GM19099 (cell line): Measurements from ENCODE around the gene CCDC3.

Experiments
- POLR2A ChIP-seq: IDR thresholded peaks from 3 replicates; pipeline ENCODE4 v1.6.1; 2011; ENCODE audit warnings: low read depth; ENCODE audit not compliant: insufficient read length; ENCODE audit errors: extremely low read depth

Gene CCDC3

DNA sequence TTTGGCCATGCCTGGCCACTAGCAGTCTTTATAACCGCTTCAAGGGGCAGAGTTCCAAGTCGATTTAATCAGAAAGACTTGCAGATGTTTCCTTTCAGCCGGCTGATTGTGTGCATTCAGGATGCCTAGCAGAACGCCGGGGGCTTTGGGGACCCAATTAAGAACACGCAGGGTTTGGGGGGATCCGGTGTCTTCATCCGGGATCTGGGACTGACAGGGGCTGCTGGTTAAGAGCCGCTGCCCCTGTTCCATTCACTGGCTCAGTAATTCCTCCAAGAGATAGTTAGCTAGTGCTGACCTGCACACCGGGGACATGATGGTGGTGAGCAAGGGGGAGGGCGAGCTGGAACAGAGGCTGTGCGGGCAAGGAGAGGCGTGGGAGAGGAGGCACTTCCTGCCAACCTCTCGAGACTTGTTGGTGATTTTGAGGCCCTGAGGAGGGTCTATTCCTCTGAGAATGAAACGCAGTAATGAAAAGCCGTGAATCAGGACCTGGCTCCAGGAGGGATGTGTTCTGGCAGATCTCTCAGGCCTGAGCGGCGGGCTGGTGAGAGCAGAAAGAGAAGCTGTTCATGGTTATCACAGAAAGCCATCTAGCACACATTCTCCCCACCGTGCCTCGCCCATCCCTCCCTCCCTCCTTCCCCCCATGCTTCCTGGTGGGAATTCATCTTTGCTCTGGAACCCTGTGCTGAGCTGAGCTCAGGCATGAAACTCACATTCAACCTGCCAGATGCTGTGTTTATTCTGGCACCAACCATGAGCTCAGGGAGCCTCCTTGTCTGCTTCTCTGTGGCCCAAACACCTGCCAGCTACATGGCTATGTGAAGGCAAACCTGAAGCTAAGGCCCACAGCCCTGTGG lies 152.0 kb downstream of the CCDC3 start:
- no peak for TF ChIP-seq POLR2A

DNA sequence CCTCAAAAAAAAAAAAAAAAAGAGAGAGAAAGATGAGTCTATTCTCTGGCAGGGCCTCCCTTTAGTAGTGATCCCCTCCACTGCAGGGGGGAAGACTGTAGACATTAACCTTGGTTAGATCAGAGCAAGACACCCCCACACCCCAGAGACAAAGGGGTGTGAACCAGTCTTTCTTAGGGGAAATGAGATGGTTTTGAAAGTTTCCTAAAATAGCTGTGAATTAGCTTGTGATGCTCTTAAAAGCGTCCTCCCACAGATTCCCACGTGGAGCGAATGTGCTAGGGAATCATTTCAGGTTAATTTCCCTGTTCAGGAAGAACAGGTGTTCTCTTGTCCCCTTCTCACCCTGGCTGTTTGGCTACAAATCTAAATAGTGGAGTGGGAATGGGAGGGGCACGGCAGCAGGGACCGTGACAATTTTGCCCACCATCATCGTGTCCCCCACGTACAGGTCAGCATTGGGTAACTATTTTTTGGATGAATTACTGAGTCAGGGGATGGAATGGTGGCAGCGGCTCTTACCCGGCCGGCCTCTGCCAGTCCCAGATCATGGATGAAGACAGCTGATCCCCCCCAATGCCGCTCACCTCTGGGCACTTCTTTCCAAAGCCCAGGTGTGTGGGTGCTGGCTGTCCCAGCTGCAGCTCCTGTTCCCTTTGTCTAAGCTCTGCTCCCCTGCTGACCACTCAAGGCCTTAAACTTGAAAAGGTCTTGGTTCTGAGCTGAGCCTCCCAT lies 152.9 kb downstream of the CCDC3 start:
- no peak for TF ChIP-seq POLR2A

- no peak for TF ChIP-seq POLR2A
These were observed 154.0 kb downstream of the CCDC3 start for GRCh38 chr10:12847361-12847975.

DNA sequence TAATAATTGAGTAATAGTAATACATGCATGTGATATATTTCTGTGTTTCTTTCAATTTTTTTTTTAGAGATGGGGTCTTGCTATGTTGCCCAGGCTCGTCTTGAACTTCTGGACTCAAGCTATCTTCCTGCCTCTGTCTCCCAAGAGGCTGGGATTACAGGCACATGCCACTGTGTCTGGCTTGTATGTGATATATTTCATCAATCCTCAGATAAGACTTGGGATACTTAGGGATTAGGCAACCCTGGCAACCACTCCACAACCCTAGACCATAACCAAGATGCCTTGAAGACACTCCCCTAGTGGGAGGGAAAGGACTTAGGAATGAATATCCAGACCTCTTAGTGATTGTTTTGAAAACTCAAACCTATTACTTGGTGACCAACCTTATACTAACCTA lies 154.8 kb downstream of the CCDC3 start:
- no peak for TF ChIP-seq POLR2A
